GM23338 (cell line): ENCODE data around the gene CHN1. TPM values are rescaled to one million over a fixed set of nuclear protein-coding genes. Genes with fewer than 3 reads are reported as not detected.

Source experiments
- ATAC-seq: fragments of 200-7000 bp; cut with Tn5 transposase; 3 replicates; pipeline ENCODE4 v1.9.1; 2020
- DNase-seq: peaks from one replicate; pipeline ENCODE4 v3.0.0-alpha.2; 2015; ENCODE audit warnings: low spot score
- H2AFZ ChIP-seq: fragments of 200-600 bp; sonication (generic); 2 replicates; pipeline ENCODE4 v1.8.0; 2016; ENCODE audit warnings: antibody characterized with exemption, mild to moderate bottlenecking, moderate library complexity
- H3F3A ChIP-seq: fragments of 200-600 bp; sonication (generic); replicated peaks from 2 replicates; pipeline ENCODE4 v1.8.0; 2017; ENCODE audit warnings: antibody characterized with exemption, mixed run types, low read depth
- H3K27ac ChIP-seq: fragments of 200-600 bp; sonication (generic); 2 replicates; pipeline ENCODE4 v1.6.1; 2016; ENCODE audit warnings: low read depth
- H3K27me3 ChIP-seq: fragments of 200-600 bp; sonication (generic); 2 replicates; pipeline ENCODE4 v1.8.0; 2016; ENCODE audit warnings: mild to moderate bottlenecking, mixed run types, moderate library complexity; ENCODE audit not compliant: insufficient read depth
- H3K36me3 ChIP-seq: fragments of 200-600 bp; sonication (generic); 2 replicates; pipeline ENCODE4 v1.8.0; 2016; ENCODE audit warnings: mild to moderate bottlenecking; ENCODE audit not compliant: insufficient read depth
- H3K4me1 ChIP-seq: fragments of 200-600 bp; sonication (generic); 2 replicates; pipeline ENCODE4 v1.8.0; 2016; ENCODE audit warnings: mild to moderate bottlenecking, moderate library complexity; ENCODE audit not compliant: insufficient read depth
- H3K4me2 ChIP-seq: fragments of 200-600 bp; sonication (generic); 2 replicates; pipeline ENCODE4 v1.7.1; 2017; ENCODE audit warnings: mixed run types
- H3K4me3 ChIP-seq: fragments of 200-600 bp; sonication (generic); 2 replicates; pipeline ENCODE4 v1.6.1; 2016; ENCODE audit warnings: mixed run types
- H3K79me2 ChIP-seq: fragments of 200-600 bp; sonication (generic); replicated peaks from 2 replicates; pipeline ENCODE4 v1.8.0; 2017; ENCODE audit warnings: mild to moderate bottlenecking; ENCODE audit not compliant: insufficient read depth
- H3K9me2 ChIP-seq: fragments of 200-600 bp; sonication (generic); 2 replicates; pipeline ENCODE4 v1.8.0; 2017; ENCODE audit not compliant: insufficient read depth
- H4K20me1 ChIP-seq: fragments of 200-600 bp; sonication (generic); replicated peaks from 2 replicates; pipeline ENCODE4 v1.8.0; 2017; ENCODE audit warnings: mild to moderate bottlenecking; ENCODE audit not compliant: insufficient read depth
- H3K27ac Mint-ChIP-seq: 2 replicates; pipeline ENCODE4 v1.8.0; 2020; ENCODE audit warnings: inconsistent platforms, mild to moderate bottlenecking, moderate library complexity, mixed read lengths
- H3K27me3 Mint-ChIP-seq: 3 replicates; pipeline ENCODE4 v1.8.0; 2022; ENCODE audit warnings: low read depth, mild to moderate bottlenecking, moderate library complexity, mixed read lengths, inconsistent platforms; ENCODE audit not compliant: insufficient read depth, poor library complexity
- H3K36me3 Mint-ChIP-seq: 3 replicates; pipeline ENCODE4 v1.8.0; 2021; ENCODE audit warnings: low read depth, mild to moderate bottlenecking, inconsistent platforms, moderate library complexity, mixed read lengths
- H3K4me1 Mint-ChIP-seq: 3 replicates; pipeline ENCODE4 v1.8.0; 2020; ENCODE audit warnings: mild to moderate bottlenecking, inconsistent platforms, mixed read lengths
- H3K4me3 Mint-ChIP-seq: 3 replicates; pipeline ENCODE4 v1.8.0; 2021; ENCODE audit warnings: moderate library complexity, mild to moderate bottlenecking, inconsistent platforms, mixed read lengths
- H3K9me3 Mint-ChIP-seq: 3 replicates; pipeline ENCODE4 v1.8.0; 2020; ENCODE audit warnings: moderate library complexity, mild to moderate bottlenecking, inconsistent platforms, mixed read lengths
- CTCF ChIP-seq, 2 experiments: fragments of 200-600 bp in 1 of 2; sonication (generic) in 1 of 2; conservative IDR thresholded peaks; 2 replicates each; pipeline versions ENCODE4 v1.5.1 to v1.6.1; 2016 to 2017; ENCODE audit warnings: antibody characterized with exemption in 2 of 2, low read depth in 2 of 2, mild to moderate bottlenecking in 2 of 2, moderate library complexity in 1 of 2
- ETS1 ChIP-seq: IDR thresholded peaks from 2 replicates; pipeline ENCODE4 v1.6.1; 2016; ENCODE audit warnings: antibody characterized with exemption
- EZH2 ChIP-seq: fragments of 200-600 bp; sonication (generic); IDR thresholded peaks from one replicate; pipeline ENCODE4 v1.8.0; 2017; ENCODE audit warnings: antibody characterized with exemption, mild to moderate bottlenecking, low read depth; ENCODE audit not compliant: unreplicated experiment
- EZH2phosphoT487 ChIP-seq: fragments of 200-600 bp; sonication (generic); IDR thresholded peaks from one replicate; pipeline ENCODE4 v1.8.1; 2018; ENCODE audit warnings: antibody characterized with exemption; ENCODE audit not compliant: unreplicated experiment
- REST ChIP-seq: IDR thresholded peaks from one replicate; pipeline ENCODE4 v1.6.1; 2018; ENCODE audit warnings: antibody characterized with exemption; ENCODE audit not compliant: unreplicated experiment
- STAT1 ChIP-seq: IDR thresholded peaks from one replicate; pipeline ENCODE4 v1.6.1; 2016; ENCODE audit warnings: antibody characterized with exemption; ENCODE audit not compliant: unreplicated experiment
- ZNF114 ChIP-seq: fragments of 250-450 bp; sonication (Bioruptor Pico); IDR thresholded peaks from 2 replicates; pipeline ENCODE4 v1.5.0; 2020; ENCODE audit warnings: mild to moderate bottlenecking, moderate library complexity
- ZNF331 ChIP-seq: fragments of 250-450 bp; sonication (Bioruptor Pico); IDR thresholded peaks from 2 replicates; pipeline ENCODE4 v1.5.0; 2020; ENCODE audit warnings: low read depth, mild to moderate bottlenecking, moderate library complexity
- ZNF462 ChIP-seq: fragments of 250-450 bp; sonication (Bioruptor Pico); IDR thresholded peaks from 2 replicates; pipeline ENCODE4 v1.5.0; 2020; ENCODE audit warnings: mild to moderate bottlenecking, moderate library complexity
- polyA plus RNA-seq: library from polyadenylated mRNA; unstranded; fragments of >200 nt; fragmentation: Nextera tagmentation; extraction: Ambion mirVana; gene quantifications from 2 replicates; pipeline ENCODE4 v1.2.1, GENCODE V29; 2016
- total RNA-seq: library from RNA; depleted of rRNA; stranded (reverse); fragments of >200 nt; shearing (Covaris generic); gene quantifications from 2 replicates; pipeline ENCODE4 v1.2.3, GENCODE V29; 2014

CHN1 gene
- total and polyA plus RNA-seq, 2 experiments from 2014 or later, result 28.1 to 36.5 TPM

GRCh38 chr2:174772472-174772801, 232.7 kb downstream of the CHN1 start:
- Histone ChIP-seq H4K20me1 (no peaks in the 10 kb centered on the region), H3K9me2 (0 out of 2 replicates have a peak, but pooled peaks cover 5% of the 10 kb centered on the region), H3K4me2 (peak overlapping the region; percentile 28), H3K36me3 (no peaks in the 10 kb centered on the region), H3K79me2 (no peaks in the 10 kb centered on the region), H3F3A (peaks cover 23% of the 10 kb centered on the region), H3K27ac (peak overlapping the region; percentile 86), H3K4me3 (no peak overlapping the region), H3K27me3 (no peaks in the 10 kb centered on the region), H3K4me1 (peaks cover 35% of the 10 kb centered on the region), H2AFZ (peak overlapping the region; percentile 4)
- peak overlapping the region; percentile 10; the same call in 1 of the 3 replicates for H3K4me3 Mint-ChIP-seq
- ATAC-seq (no peak), DNase-seq (no peak)
- H3K4me1 Mint-ChIP-seq, result peaks cover 55% of the 10 kb centered on the region
- TF ChIP-seq ZNF462 (CRISPR knock-in tag) (no peak), REST (no peak), EZH2phosphoT487 (no peak), ZNF114 (CRISPR knock-in tag) (no peak), CTCF (conservative IDR thresholded peaks at IDR 0.05; ENCODE audit: low read depth in 2 of 2) (no peak), EZH2 (no peak), ZNF331 (no peak), STAT1 (no peak), ETS1 (no peak)
- H3K9me3 Mint-ChIP-seq, result no peaks in the 10 kb centered on the region
- no peaks in the 10 kb centered on the region; the same call in 2 of the 3 replicates for H3K36me3 Mint-ChIP-seq
- H3K27ac Mint-ChIP-seq, result peak overlapping the region; percentile 95
- peaks cover 9% of the 10 kb centered on the region for H3K27me3 Mint-ChIP-seq
